Right lung (tissue), 10 donors: ENCODE data around the gene MAP7D3. TPM values are rescaled to one million over a fixed set of nuclear protein-coding genes. Genes with fewer than 3 reads are reported as not detected.
"Not testable (repeated sequence)": the region's sequence is repeated elsewhere in the genome, so short reads cannot be mapped to it uniquely, and the experiment has no call there.

ENCODE experiments used
- DNase-seq, 2 donors: peaks; one replicate each; pipeline ENCODE4 v3.0.0-alpha.2; 2013
- long read RNA-seq, 8 donors: transcript quantifications; one replicate each; lab custom pipeline, GENCODE V29; 2026
- polyA plus RNA-seq, 5 donors: library from polyadenylated mRNA; unstranded; fragments of 120-200 nt; gene quantifications; one replicate each; pipeline versions ENCODE4 v1.2.1 to v1.2.3, GENCODE V29; 2013; ENCODE audit warnings: inconsistent platforms in 1 of 5, low replicate concordance in 1 of 5; ENCODE audit not compliant: insufficient read length in 5 of 5, insufficient read depth in 1 of 5

The MAP7D3 gene
- polyA plus RNA-seq: 10 to 100 TPM; 13.7 to 19.1 (median 16.9) TPM
- long read RNA-seq, donor 1: 0 reads
- long read RNA-seq, donor 2: 0 reads
- long read RNA-seq, donor 3: 0 reads
- long read RNA-seq, donor 4: 0 reads
- long read RNA-seq, donor 5: 0 reads
- long read RNA-seq, donor 6: 0 reads
- long read RNA-seq, donor 7, full-length matches to known transcripts: 1 of 9 reads
- long read RNA-seq, donor 7, partial matches to known transcripts: 8 of 9 reads
- long read RNA-seq, donor 7, other reads (novel, unspliced or antisense): 0 of 9 reads
- long read RNA-seq, donor 8: 0 reads

- peak; percentile 48 to 51 for DNase-seq
Observed at GRCh38 chrX:136251041-136251991, at the start of gene MAP7D3. MAP7D3 (minus strand) TSS chrX:136251400; CDS start chrX:136251358, 42 bp downstream.

GRCh38 chrX:136300721-136301120, 49.5 kb upstream of the MAP7D3 start, which contains the start of gene ADGRG4:
ADGRG4 (plus strand) TSS chrX:136300963; CDS start chrX:136308778, 7,815 bp downstream.
- DNase-seq: not testable (repeated sequence)

GRCh38 chrX:136295380-136295779, 44.2 kb upstream of the MAP7D3 start:
- no peak for DNase-seq

GRCh38 chrX:136292656-136293055, 41.5 kb upstream of the MAP7D3 start:
- no peak for DNase-seq

- DNase-seq: no peak
Observed at GRCh38 chrX:136291824-136292223, 40.6 kb upstream of the MAP7D3 start.

GRCh38 chrX:136286375-136286774, 35.2 kb upstream of the MAP7D3 start:
- not testable (repeated sequence) for DNase-seq

- no peak for DNase-seq
Observed at GRCh38 chrX:136275553-136275952, 24.4 kb upstream of the MAP7D3 start.

- no peak for DNase-seq
Observed at GRCh38 chrX:136273986-136274385, 22.8 kb upstream of the MAP7D3 start.

- no peak for DNase-seq
Observed at GRCh38 chrX:136272325-136272724, 21.1 kb upstream of the MAP7D3 start.

GRCh38 chrX:136271300-136271699, 20.1 kb upstream of the MAP7D3 start:
- no peak for DNase-seq

GRCh38 chrX:136269921-136270320, 18.7 kb upstream of the MAP7D3 start:
- no peak for DNase-seq

GRCh38 chrX:136268051-136269048, 17.1 kb upstream of the MAP7D3 start:
- peak; percentile 18 to 36 for DNase-seq

GRCh38 chrX:136266828-136267227, 15.6 kb upstream of the MAP7D3 start:
- DNase-seq: no peak

GRCh38 chrX:136262812-136263315, 11.7 kb upstream of the MAP7D3 start:
- no peak for DNase-seq

- no peak for DNase-seq
Observed at GRCh38 chrX:136262243-136262642, 11.0 kb upstream of the MAP7D3 start.

GRCh38 chrX:136261321-136261720, 10.1 kb upstream of the MAP7D3 start:
- no peak for DNase-seq

GRCh38 chrX:136260776-136261175, 9.6 kb upstream of the MAP7D3 start:
- DNase-seq: peak; percentile 41 to 51

- DNase-seq: no peak
Observed at GRCh38 chrX:136259543-136259942, 8.3 kb upstream of the MAP7D3 start.

- no peak for DNase-seq
Observed at GRCh38 chrX:136258951-136259350, 7.8 kb upstream of the MAP7D3 start.

- DNase-seq: no peak
Observed at GRCh38 chrX:136256026-136256425, 4.8 kb upstream of the MAP7D3 start.

GRCh38 chrX:136255541-136255940, 4.3 kb upstream of the MAP7D3 start:
- no peak for DNase-seq
